Measurements from ENCODE around the gene RHEX. TPM values are rescaled to one million over a fixed set of nuclear protein-coding genes. Genes with fewer than 3 reads are reported as not detected.

Gene RHEX
- total RNA-seq, 2 experiments from 2014 or later, result not detected

DNA sequence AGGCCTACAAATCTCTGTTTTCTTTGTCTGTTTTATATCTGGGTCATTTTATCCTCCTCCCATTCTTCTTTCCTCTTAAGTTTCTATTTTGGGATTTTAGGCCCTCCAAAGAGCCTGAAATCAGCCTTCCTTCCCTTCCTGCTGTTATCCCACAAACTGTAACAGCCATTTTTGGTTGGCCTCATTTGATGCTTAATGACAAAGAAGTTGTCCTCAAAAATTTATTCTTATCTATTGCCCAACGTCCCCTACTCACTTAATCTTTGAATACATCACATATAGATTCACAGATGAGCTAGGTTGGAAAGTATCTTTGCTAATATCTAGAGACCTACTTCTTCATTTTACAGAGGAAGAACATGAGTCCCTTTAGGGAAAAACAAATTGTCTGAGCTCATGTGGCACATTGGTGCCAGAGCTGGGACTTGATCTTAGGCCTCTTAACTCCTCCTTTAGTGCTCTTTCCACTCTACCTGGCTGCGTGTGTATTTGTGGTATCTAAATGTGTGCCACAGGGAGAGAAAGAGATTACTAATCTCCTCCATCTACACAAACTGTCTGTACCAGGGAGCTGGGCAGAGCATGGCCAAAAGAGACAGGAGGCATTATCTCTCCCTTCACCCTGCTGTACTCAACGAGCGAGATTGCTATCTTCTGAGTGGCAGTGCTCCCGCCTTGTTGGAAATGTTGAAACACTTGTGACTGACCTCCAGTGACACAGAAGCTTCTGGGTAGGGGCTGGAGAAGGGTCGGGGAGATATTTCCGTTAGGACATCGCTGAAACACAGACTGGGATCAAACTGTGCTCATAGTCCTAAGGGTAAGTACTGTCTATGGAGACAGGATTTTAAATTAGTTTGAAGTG is 30.1 kb downstream of the RHEX start:
- Mint-ChIP-seq H3K27ac (no peak overlapping the region), H3K36me3 (ENCODE audit: low read depth) (no peaks in the 10 kb centered on the region), H3K27me3 (ENCODE audit: low read depth) (no peaks in the 10 kb centered on the region), H3K9me3 (no peaks in the 10 kb centered on the region), H3K4me3 (no peak overlapping the region), H3K4me1 (ENCODE audit: low read depth) (peaks cover 15% of the 10 kb centered on the region)
- intact Hi-C loops (cut with micrococcal nuclease), result no loop called here
- DNase-seq, result no peak
- CTCF ChIA-PET, result interaction anchor here (0.7 to 1.8 kb wide), 2 partner anchors 25 to 53 kb away, joined by 3 to 6 read pairs; no protein-coding TSS in a partner anchor

DNA sequence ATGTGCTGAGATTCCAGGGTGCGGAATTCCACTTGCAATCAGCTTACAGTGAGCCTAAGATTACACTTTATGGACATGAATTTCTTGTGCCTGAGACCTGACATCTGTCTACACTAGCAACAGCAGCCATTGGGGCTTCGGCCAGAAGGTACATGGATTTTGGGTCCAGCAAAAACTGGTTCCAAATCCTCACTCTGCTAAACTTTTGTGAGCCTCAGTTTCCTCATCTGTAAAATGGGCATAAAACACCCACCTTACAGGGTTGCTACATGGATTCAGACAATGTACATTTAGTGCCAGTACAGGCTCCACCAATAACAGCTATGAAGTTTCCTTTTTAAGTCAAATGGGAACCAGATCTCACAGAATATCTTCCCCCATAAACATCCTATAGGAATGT is 30.8 kb downstream of the RHEX start:
- intact Hi-C loops (cut with micrococcal nuclease), result no loop called here
- Mint-ChIP-seq H3K27ac (no peak overlapping the region), H3K36me3 (ENCODE audit: low read depth) (no peaks in the 10 kb centered on the region), H3K4me3 (no peak overlapping the region), H3K9me3 (no peaks in the 10 kb centered on the region), H3K4me1 (ENCODE audit: low read depth) (peaks cover 15% of the 10 kb centered on the region), H3K27me3 (ENCODE audit: low read depth) (no peaks in the 10 kb centered on the region)
- no peak for DNase-seq
- CTCF ChIA-PET, result interaction anchor here (1.8 kb wide), 1 partner anchor 54 kb away, joined by 6 read pairs; no protein-coding TSS in a partner anchor

DNA sequence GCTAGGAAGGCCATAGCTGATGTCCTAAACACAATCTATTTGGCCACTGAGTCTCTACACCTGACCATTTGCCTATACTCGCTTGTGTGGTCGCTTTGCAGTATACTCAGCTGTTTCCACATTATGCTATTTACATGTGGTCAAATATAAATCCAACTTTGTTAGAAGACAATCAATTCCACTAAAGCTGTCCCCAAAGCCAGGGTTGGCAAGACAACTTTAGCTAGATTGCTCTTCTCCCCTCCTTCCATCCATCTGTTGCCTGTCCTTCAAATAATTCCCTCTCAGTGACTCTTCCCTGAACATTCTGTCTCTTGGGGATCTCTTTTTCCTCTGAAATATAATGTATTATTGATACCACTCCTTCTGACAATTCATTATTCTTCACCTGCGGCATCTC is 34.1 kb downstream of the RHEX start:
- H3K27me3 Mint-ChIP-seq (ENCODE audit: low read depth), result no peaks in the 10 kb centered on the region
- H3K4me1 Mint-ChIP-seq (ENCODE audit: low read depth), result no peaks in the 10 kb centered on the region
- H3K27ac Mint-ChIP-seq, result no peak overlapping the region
- H3K4me3 Mint-ChIP-seq, result no peak overlapping the region
- no peaks in the 10 kb centered on the region for H3K9me3 Mint-ChIP-seq
- DNase-seq, result no peak
- no peaks in the 10 kb centered on the region for H3K36me3 Mint-ChIP-seq (ENCODE audit: low read depth)
- intact Hi-C loops (cut with micrococcal nuclease), result no loop called here
- CTCF ChIA-PET, result interaction anchor here (0.8 to 1.4 kb wide), 2 partner anchors 21 to 57 kb away, joined by 3 read pairs; no protein-coding TSS in a partner anchor

DNA sequence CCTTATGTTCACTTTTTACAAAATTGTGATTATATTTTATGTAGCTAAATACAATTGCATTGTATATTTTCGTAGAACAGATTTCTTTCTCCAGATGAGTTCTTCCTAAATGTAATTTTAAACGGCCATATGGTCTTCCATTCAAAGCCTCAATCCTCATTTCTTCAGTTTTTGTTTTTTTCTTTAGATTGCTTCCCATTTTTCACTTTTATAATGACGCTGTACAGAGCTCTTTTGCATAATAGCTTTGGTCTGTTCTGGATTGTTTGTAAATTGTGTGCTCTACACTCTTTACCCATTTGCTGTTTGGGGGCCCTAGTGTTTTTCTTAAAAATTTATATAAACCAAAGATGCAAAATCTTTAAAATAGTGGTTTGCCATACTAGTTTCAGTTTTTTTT is 36.4 kb downstream of the RHEX start:
- H3K27me3 Mint-ChIP-seq (ENCODE audit: low read depth), result no peaks in the 10 kb centered on the region
- no peaks in the 10 kb centered on the region for H3K9me3 Mint-ChIP-seq
- DNase-seq, result no peak
- intact Hi-C loops (cut with micrococcal nuclease), result no loop called here
- H3K36me3 Mint-ChIP-seq (ENCODE audit: low read depth), result no peaks in the 10 kb centered on the region
- CTCF ChIA-PET, result interaction anchor here (0.6 to 1.7 kb wide), 2 partner anchors 107 to 181 kb away, joined by 3 read pairs; no protein-coding TSS in a partner anchor
- no peak overlapping the region for H3K27ac Mint-ChIP-seq
- no peaks in the 10 kb centered on the region for H3K4me1 Mint-ChIP-seq (ENCODE audit: low read depth)
- no peak overlapping the region for H3K4me3 Mint-ChIP-seq

DNA sequence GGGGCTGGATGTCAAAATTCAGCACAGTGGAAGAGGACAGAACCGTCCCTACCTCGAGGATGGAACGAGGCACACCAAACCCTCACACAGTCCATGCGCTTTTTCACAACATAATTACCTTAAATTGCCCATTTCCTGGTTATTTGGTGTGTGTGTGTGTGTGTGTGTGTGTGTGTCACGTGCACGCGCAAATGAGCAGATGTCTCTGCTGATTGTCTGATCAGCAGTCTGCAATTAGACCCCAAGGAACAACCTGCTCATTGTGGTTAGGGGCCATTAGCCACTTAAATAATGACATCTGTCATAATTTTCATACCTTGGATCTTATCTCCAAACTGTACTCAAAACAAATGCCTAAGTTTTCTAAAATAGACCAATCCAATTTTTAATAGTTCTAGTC is 41.1 kb downstream of the RHEX start:
- no peaks in the 10 kb centered on the region for H3K9me3 Mint-ChIP-seq
- H3K4me1 Mint-ChIP-seq (ENCODE audit: low read depth), result no peaks in the 10 kb centered on the region
- H3K4me3 Mint-ChIP-seq, result no peak overlapping the region
- CTCF ChIA-PET, result interaction anchor here (1.5 kb wide), 1 partner anchor 117 kb away, joined by 3 read pairs; no protein-coding TSS in a partner anchor
- DNase-seq, result no peak
- intact Hi-C loops (cut with micrococcal nuclease), result no loop called here
- no peak overlapping the region for H3K27ac Mint-ChIP-seq
- H3K36me3 Mint-ChIP-seq (ENCODE audit: low read depth), result no peaks in the 10 kb centered on the region
- peaks cover 5% of the 10 kb centered on the region for H3K27me3 Mint-ChIP-seq (ENCODE audit: low read depth)

DNA sequence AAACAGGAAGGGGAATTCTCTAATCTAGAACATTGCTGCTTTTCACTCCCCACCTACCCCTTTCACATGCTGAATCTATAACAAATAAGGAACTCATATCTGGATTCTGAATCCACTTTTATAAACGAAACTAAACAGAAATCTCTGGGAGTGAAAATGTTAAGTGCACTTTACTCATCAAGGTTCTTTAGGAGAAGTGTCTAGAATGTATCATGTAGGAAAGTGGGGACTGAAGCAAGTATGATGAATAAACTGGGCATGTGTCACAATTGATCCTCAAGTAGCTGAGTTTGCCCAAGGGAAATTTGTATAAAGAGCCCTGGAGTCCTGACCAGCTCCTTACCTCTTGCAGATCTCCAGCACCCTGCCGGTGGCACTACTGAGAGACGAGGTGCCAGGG is 44.4 kb downstream of the RHEX start:
- Mint-ChIP-seq H3K4me3 (no peak overlapping the region), H3K9me3 (no peaks in the 10 kb centered on the region), H3K27me3 (ENCODE audit: low read depth) (peaks cover 11% of the 10 kb centered on the region), H3K4me1 (ENCODE audit: low read depth) (no peaks in the 10 kb centered on the region), H3K36me3 (ENCODE audit: low read depth) (no peaks in the 10 kb centered on the region), H3K27ac (no peak overlapping the region)
- no peak for DNase-seq
- intact Hi-C loops (cut with micrococcal nuclease), result no loop called here
- CTCF ChIA-PET, result interaction anchor here (1.7 kb wide), 2 partner anchors 9 to 113 kb away, joined by 4 to 8 read pairs; no protein-coding TSS in a partner anchor

DNA sequence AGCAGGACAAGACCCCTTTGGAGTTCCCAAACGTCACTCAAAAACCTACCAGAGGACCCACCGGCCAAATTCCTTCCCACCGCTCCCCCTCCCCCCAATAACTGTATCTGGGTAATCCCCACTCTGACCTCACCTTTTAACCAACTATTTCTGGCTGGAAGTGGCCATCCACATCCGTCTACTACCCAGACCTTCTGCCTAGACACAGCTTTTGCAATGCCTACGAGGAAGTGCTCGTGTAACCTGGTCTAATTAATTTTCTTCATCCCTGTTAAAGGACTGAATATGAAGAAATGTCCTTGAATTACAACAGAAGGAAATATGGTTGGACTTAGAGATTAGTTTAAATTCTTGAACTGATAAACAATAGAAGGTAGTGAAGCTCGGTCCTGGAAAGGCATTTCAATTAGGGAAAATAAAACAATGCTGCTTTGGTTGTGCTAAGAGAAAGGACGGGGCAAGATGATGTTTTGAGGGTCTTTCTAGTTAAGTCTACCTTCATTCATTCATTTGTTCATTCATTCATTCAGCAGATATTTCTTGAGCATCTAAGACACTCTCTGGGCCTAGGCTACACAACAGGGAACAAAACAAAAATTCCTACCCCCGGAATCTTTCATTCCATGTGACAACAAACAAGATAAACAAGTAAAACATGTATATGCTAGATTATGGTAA is 45.4 kb downstream of the RHEX start:
- no peak overlapping the region for H3K27ac Mint-ChIP-seq
- H3K27me3 Mint-ChIP-seq (ENCODE audit: low read depth), result peaks cover 11% of the 10 kb centered on the region
- DNase-seq, result no peak
- H3K4me3 Mint-ChIP-seq, result no peak overlapping the region
- no peaks in the 10 kb centered on the region for H3K9me3 Mint-ChIP-seq
- no peaks in the 10 kb centered on the region for H3K36me3 Mint-ChIP-seq (ENCODE audit: low read depth)
- intact Hi-C loops (cut with micrococcal nuclease), result no loop called here
- CTCF ChIA-PET, result interaction anchor here (0.9 to 1.7 kb wide), 2 partner anchors 68 to 114 kb away, joined by 3 to 4 read pairs; no protein-coding TSS in a partner anchor
- no peaks in the 10 kb centered on the region for H3K4me1 Mint-ChIP-seq (ENCODE audit: low read depth)

DNA sequence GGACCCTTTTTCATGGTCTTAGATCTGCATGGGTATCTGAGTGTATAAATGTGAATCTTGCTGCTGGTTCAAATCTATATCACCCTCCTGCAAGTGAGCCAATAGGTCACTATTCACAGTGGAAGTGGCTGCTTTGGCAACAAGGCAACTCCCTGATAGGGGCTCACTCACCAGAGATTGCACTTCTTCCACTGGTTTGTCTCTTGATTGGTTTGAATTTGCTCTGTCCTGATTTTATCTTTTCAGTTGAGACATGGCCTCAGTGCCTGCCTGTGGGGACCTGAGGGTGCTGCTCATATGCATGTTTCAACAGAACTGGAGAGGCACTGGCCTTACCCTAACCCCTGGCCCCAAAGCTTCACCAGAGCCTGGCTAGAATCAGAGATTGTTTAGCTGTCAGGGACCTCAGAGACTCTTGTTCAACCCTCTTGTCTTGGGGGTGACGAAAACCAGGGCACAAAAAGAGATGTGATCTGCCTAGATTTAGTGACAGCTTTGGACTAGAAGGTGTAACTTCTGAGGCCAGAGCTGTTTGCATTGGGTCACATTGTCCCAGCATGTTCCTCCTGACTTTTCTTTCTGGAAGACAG is 47.3 kb downstream of the RHEX start:
- H3K9me3 Mint-ChIP-seq, result no peaks in the 10 kb centered on the region
- H3K27ac Mint-ChIP-seq, result no peak overlapping the region
- no peak for DNase-seq
- H3K4me1 Mint-ChIP-seq (ENCODE audit: low read depth), result no peaks in the 10 kb centered on the region
- no peak overlapping the region for H3K4me3 Mint-ChIP-seq
- intact Hi-C loops (cut with micrococcal nuclease), result no loop called here
- no peaks in the 10 kb centered on the region for H3K36me3 Mint-ChIP-seq (ENCODE audit: low read depth)
- CTCF ChIA-PET, result no interaction called here
- H3K27me3 Mint-ChIP-seq (ENCODE audit: low read depth), result peaks cover 11% of the 10 kb centered on the region

DNA sequence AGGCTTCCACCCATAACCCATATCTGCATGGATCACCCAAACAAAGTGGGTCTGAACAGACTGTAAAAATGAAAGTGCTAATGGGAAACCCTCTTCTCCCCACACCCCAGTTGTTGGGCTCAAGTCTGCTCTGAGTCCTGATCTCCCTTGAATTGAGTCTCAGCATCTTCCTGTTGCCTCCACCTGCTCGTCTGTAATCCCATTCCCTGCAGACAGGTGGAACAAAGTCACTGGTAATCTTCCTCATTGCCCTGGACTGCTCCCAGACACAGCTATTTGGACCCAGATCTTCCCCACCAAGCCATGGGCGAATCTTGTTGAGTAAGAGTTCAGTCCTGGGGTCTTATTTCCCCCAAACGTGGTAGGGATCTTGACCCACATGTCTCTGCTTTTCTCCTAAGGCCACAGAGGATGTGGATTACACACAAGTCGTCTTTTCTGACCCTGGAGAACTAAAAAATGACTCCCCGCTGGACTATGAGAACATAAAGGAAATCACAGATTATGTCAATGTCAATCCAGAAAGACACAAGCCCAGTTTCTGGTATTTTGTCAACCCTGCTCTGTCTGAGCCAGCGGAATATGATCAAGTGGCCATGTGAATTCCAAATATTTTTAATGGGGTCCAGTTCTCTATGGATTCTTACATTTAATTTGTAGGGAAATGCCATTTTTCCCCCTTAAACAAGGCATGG is 48.5 kb downstream of the RHEX start:
- H3K27me3 Mint-ChIP-seq (ENCODE audit: low read depth), result peaks cover 11% of the 10 kb centered on the region
- intact Hi-C loops (cut with micrococcal nuclease), result no loop called here

DNA sequence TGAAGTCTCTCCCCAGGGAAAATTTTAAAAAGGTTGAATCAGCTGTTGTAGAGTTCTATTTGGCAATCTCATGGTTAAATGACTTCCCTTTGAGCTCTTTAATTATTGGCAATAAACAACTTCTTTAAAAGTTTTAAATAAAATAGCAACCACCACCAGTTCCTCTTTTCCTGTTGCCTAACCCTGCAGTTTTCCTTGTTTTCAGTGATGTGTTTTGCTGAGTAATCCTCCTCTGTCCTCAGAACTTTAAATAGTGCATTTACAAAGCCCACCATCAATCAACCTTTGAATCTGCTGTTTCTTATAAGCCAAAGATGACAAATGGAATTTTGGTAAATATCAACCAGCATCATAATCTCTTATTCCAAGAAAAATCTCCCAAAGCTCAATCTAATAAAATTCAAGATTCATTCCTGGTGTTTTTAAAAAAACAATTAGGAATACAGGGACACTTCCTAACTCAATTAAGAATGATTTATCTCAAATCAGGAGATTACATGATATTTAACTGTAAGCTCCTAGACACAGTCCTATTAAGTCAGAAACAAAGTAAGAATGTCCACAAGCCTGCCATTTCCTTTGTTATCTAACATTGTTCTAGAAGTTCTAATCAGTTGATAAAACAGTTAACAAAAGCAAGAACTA is 49.4 kb downstream of the RHEX start:
- CTCF ChIA-PET, result interaction anchor here (0.6 to 8.7 kb wide), 5 partner anchors 70 to 192 kb away, joined by 4 to 177 read pairs (median 7); no protein-coding TSS in a partner anchor
- Mint-ChIP-seq H3K4me3 (no peak overlapping the region), H3K27ac (no peak overlapping the region), H3K4me1 (ENCODE audit: low read depth) (no peaks in the 10 kb centered on the region), H3K36me3 (ENCODE audit: low read depth) (no peaks in the 10 kb centered on the region), H3K27me3 (ENCODE audit: low read depth) (peaks cover 11% of the 10 kb centered on the region), H3K9me3 (no peaks in the 10 kb centered on the region)
- DNase-seq, result no peak
- intact Hi-C loops (cut with micrococcal nuclease), result no loop called here

More for the DNA sequence above, 48.5 kb downstream of the RHEX start:
- Mint-ChIP-seq H3K4me1 (ENCODE audit: low read depth) (no peaks in the 10 kb centered on the region), H3K9me3 (no peaks in the 10 kb centered on the region), H3K36me3 (ENCODE audit: low read depth) (no peaks in the 10 kb centered on the region), H3K27ac (no peak overlapping the region), H3K4me3 (no peak overlapping the region)
- no peak for DNase-seq
- CTCF ChIA-PET, result interaction anchor here (0.6 to 2.3 kb wide), 3 partner anchors 124 to 191 kb away, joined by 4 to 7 read pairs (median 6); no protein-coding TSS in a partner anchor

DNA sequence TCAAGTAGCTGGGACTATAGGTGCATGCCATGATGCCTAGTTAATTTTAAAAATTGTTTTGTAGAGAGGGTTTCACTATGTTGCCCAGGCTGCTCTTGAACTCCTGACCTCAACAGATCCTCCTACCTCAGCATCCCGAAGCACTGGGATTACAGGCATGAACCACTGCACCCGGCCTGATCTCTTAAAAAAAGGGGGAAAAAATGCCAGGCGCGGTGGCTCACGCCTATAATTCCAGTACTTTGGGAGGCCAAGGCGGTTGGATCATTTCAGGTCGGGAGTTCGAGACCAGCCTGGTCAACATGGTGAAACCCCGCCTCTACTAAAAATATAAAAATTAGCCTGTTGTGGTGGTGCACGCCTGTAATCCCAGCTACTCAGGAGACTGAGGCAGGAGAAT is 51.0 kb downstream of the RHEX start:
- H3K27me3 Mint-ChIP-seq (ENCODE audit: low read depth), result peaks cover 7% of the 10 kb centered on the region
- intact Hi-C loops (cut with micrococcal nuclease), result no loop called here
- H3K4me3 Mint-ChIP-seq, result no peak overlapping the region
- H3K9me3 Mint-ChIP-seq, result no peaks in the 10 kb centered on the region
- CTCF ChIA-PET, result interaction anchor here (0.6 to 8.7 kb wide), 4 partner anchors 9 to 127 kb away, joined by 3 to 177 read pairs (median 29); no protein-coding TSS in a partner anchor
- H3K36me3 Mint-ChIP-seq (ENCODE audit: low read depth), result no peaks in the 10 kb centered on the region
- H3K27ac Mint-ChIP-seq, result no peak overlapping the region
- no peaks in the 10 kb centered on the region for H3K4me1 Mint-ChIP-seq (ENCODE audit: low read depth)
- no peak for DNase-seq
